ENCODE measurements around the gene F13B.

GRCh38 chr1:197041486-197042353 lies 25.3 kb downstream of the F13B start:
- TF ChIP-seq POLR2AphosphoS5 (IDR thresholded peaks at IDR 0.05; ENCODE audit: low read depth, low read length) (no peak), POLR2A (IDR thresholded peaks at IDR 0.05; ENCODE audit: low read depth, low read length) (no peak), TAF1 (IDR thresholded peaks at IDR 0.05; ENCODE audit: borderline replicate concordance, low read depth, low read length) (no peak)

Measured in GM12892 (cell line).